Chondrocyte (in vitro differentiated cells): ENCODE measurements around the gene KCNQ1. TPM values are rescaled to one million over a fixed set of nuclear protein-coding genes. Genes with fewer than 3 reads are reported as not detected.

Source experiments
- DNase-seq: peaks from one replicate; pipeline ENCODE4 v3.0.0; 2021; ENCODE audit warnings: mixed read lengths, low spot score
- H3K27ac Mint-ChIP-seq: one replicate; pipeline ENCODE4 v1.8.0; 2021; ENCODE audit warnings: mild to moderate bottlenecking, moderate library complexity, mixed read lengths; ENCODE audit not compliant: unreplicated experiment
- H3K27me3 Mint-ChIP-seq: 2 replicates; pipeline ENCODE4 v1.8.0; 2021; ENCODE audit warnings: low read depth, mixed read lengths
- H3K36me3 Mint-ChIP-seq: 2 replicates; pipeline ENCODE4 v1.8.0; 2021; ENCODE audit warnings: low read depth, mixed read lengths
- H3K4me1 Mint-ChIP-seq: 2 replicates; pipeline ENCODE4 v1.8.0; 2021; ENCODE audit warnings: low read depth, mild to moderate bottlenecking, mixed read lengths
- H3K4me3 Mint-ChIP-seq: one replicate; pipeline ENCODE4 v1.8.0; 2021; ENCODE audit warnings: mild to moderate bottlenecking, moderate library complexity, mixed read lengths; ENCODE audit not compliant: unreplicated experiment
- H3K9me3 Mint-ChIP-seq: 2 replicates; pipeline ENCODE4 v1.8.0; 2021; ENCODE audit warnings: low read depth, mixed read lengths
- total RNA-seq: library from RNA; stranded (reverse); gene quantifications from 3 replicates; pipeline ENCODE4 v1.2.1, GENCODE V29; 2021
- TF ChIP-seq, protein P1 (sequence below): fragments of 200-600 bp; sonication (generic); IDR thresholded peaks from 2 replicates; pipeline ENCODE4 v1.5.0; 2021; ENCODE audit warnings: antibody characterized with exemption, mild to moderate bottlenecking, moderate library complexity

The KCNQ1 gene
- total RNA-seq, 1 donor from 2014 or later, result not detected

DNA sequence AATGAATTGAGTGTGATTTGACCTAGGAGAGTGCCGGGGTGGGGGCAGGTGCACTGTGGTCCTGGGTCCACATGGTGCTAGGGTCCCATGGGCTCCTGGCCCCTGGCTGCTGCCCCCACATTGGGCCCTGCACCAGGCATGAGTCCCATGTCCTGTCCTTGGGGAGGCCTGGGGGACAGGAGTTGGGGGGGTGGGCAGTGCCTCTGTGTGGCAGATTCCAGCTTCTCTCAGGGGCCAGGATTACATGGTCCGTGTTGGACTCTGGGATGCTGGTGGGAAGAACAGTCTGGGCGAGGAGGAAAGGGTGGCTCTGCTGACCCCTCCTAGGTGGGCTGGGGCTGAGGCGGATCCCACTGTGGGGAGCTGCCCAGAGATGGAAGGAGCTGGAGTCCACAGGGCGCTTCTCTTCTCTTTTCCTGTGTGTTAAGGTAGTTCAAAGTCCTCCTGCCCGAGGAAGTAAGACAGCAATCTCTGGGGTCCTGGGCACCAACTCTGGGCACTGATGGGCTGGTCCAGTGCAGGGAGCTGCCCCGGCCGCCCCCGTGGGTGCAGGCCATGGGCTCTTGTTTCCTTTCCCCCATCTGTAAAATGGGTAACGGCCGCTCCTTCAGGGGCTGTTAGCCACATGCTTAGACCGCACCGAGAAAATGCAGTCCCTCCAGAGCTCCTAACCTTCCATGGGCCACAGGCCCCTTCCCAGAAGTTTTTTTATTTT, 19.8 kb downstream of the KCNQ1 start:
- DNase-seq, result no peak
- peaks cover 20% of the 10 kb centered on the region for H3K27me3 Mint-ChIP-seq
- peaks cover 2% of the 10 kb centered on the region for H3K9me3 Mint-ChIP-seq
- TF ChIP-seq, protein P1, sequence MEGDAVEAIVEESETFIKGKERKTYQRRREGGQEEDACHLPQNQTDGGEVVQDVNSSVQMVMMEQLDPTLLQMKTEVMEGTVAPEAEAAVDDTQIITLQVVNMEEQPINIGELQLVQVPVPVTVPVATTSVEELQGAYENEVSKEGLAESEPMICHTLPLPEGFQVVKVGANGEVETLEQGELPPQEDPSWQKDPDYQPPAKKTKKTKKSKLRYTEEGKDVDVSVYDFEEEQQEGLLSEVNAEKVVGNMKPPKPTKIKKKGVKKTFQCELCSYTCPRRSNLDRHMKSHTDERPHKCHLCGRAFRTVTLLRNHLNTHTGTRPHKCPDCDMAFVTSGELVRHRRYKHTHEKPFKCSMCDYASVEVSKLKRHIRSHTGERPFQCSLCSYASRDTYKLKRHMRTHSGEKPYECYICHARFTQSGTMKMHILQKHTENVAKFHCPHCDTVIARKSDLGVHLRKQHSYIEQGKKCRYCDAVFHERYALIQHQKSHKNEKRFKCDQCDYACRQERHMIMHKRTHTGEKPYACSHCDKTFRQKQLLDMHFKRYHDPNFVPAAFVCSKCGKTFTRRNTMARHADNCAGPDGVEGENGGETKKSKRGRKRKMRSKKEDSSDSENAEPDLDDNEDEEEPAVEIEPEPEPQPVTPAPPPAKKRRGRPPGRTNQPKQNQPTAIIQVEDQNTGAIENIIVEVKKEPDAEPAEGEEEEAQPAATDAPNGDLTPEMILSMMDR, result no peak
- no peak overlapping the region for H3K4me3 Mint-ChIP-seq
- H3K4me1 Mint-ChIP-seq, result no peaks in the 10 kb centered on the region
- H3K36me3 Mint-ChIP-seq, result no peaks in the 10 kb centered on the region
- H3K27ac Mint-ChIP-seq, result no peak overlapping the region

DNA sequence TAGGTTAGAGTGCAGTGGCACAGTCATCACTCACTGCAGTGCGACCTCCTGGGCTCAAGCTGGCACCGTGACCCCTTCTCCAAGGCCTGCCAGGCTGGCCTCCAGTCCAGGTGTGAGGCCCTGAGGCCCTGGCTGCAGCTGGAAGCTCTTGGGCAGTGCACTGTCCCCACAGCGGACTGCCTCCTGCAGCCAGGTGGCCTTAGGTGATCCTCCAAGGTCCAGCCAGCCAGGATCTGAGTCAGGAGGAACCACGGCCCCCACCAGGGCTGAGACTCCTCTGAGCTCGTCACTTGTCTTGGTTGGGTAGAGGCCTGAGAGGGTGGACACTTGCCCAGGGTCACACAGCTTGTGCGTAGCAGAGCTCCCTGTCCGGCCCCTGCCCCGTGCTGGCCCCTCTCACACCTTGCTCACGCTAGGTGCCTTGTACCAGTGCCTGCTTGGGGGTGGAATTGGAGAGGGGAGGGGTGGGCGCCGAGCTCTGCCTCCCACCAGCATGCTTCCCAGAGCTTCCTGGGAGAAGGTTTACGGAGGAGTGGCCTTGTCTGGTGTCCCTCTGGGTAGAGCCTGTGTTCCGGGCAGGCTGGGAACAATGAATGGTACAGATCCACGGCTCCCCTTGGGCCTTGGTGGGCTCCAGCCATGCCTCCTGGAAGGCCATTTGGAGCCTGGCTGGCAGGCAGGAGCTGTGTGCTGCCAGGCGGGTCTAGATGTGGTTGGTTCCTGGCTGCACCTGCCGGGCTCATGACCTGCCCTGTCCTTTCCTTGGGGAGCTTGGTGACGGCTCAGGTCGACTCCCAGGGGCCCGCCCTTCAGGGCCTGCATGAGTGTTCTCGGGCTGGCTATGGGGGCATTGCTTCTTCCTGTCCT, 20.6 kb downstream of the KCNQ1 start:
- H3K9me3 Mint-ChIP-seq, result peaks cover 2% of the 10 kb centered on the region
- no peaks in the 10 kb centered on the region for H3K4me1 Mint-ChIP-seq
- no peak overlapping the region for H3K4me3 Mint-ChIP-seq
- no peak for DNase-seq
- H3K27ac Mint-ChIP-seq, result no peak overlapping the region
- no peaks in the 10 kb centered on the region for H3K36me3 Mint-ChIP-seq
- TF ChIP-seq, protein P1, result no peak
- peaks cover 28% of the 10 kb centered on the region for H3K27me3 Mint-ChIP-seq

DNA sequence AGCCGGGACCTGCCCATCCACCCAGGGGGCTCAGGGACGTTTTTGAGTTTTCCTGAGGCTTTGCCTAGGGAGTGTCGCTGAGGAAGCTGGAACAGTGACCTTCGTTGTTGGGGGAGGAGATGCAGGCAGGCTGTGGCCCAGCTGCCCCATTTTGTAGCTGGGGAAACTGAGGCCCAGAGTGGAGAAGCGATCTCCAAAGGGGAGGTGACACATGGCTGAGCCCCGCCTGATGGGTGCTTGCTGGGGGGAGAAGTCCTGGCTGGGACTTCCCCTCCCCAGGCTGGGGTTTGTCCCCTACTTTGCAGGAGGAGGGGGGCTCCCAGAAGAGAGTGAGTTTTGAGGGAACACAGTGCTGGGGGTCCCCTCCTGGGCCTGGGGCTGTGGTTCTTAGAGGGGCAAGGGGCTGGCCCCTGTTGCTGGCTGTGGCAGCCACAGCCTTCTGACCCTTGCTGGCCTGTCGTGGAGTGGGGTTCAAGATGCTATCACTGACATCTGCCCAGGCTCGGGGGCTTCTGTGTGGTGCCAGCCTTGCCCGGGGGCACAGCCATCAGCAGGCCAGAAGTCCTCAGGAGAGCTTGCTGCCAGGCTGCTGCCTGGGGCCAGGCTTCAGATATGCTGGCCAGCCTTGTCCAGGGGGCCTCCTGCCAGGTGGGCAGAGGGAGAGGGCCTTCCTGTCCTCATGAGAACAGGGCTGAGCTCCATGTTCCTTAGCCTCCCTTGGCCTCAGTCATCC, 21.4 kb downstream of the KCNQ1 start:
- H3K27me3 Mint-ChIP-seq, result peaks cover 36% of the 10 kb centered on the region
- no peak overlapping the region for H3K27ac Mint-ChIP-seq
- H3K4me1 Mint-ChIP-seq, result no peaks in the 10 kb centered on the region

DNA sequence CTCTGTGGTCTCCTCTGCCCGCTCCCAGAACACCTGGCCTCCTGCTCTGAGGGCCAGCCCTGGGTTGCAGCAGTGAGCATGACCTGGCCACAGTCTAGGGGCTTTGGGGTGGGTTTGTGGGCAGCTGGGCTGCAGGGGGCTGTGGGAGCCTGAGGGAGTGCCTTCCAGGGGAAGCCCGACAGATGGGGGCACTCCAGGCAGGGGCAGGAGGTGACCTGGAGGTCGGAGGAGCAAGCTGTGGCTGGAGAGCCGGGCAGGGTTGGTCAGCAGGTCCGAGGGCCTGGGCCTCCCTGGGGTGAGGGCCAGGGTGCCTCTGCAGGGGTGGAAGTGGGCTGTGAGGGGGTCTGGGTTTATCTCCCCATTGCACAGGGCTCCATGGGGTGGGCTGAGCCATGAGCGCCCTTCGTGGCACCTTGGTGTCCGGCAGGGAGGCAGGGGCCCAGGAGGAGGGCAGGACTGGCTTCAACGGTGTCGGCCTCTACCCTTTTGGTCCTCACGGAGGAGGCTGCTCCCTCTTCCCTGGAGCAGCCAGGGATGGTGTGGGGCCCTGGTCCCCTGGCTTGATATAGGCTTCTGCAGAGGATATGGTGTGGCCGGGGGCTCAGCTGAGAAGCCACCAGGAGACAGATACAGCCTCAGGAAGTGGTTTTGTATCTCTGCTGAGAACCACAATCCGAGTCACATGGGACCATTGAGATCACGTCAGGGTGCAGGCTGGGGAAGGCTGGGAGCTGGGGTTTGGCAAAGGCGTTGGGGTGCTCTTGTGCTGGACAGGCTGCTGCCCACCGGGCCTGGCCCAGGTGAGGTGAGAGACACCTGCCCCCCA, 22.3 kb downstream of the KCNQ1 start:
- TF ChIP-seq, protein P1, result no peak
- H3K4me3 Mint-ChIP-seq, result no peak overlapping the region
- H3K9me3 Mint-ChIP-seq, result peaks cover 2% of the 10 kb centered on the region
- peaks cover 39% of the 10 kb centered on the region for H3K27me3 Mint-ChIP-seq
- no peaks in the 10 kb centered on the region for H3K36me3 Mint-ChIP-seq
- no peak overlapping the region for H3K27ac Mint-ChIP-seq
- no peaks in the 10 kb centered on the region for H3K4me1 Mint-ChIP-seq
- peak; percentile 73 for DNase-seq

More for the DNA sequence above, 21.4 kb downstream of the KCNQ1 start:
- no peaks in the 10 kb centered on the region for H3K36me3 Mint-ChIP-seq
- TF ChIP-seq, protein P1, result no peak
- peaks cover 2% of the 10 kb centered on the region for H3K9me3 Mint-ChIP-seq
- DNase-seq, result no peak
- H3K4me3 Mint-ChIP-seq, result no peak overlapping the region
